T-helper 2 cell treated with Interferon-gamma antibody and Interleukin-4, amounts not matched to agents 100 ng/mL and 5 ng/mL, for 36 hours (primary cell): ENCODE measurements around the gene PCARE. TPM values are rescaled to one million over a fixed set of nuclear protein-coding genes. Genes with fewer than 3 reads are reported as not detected.

Source experiments
- total RNA-seq: library from RNA; stranded (reverse); gene quantifications from 2 replicates; pipeline ENCODE4 v1.2.3, GENCODE V29; 2022

The PCARE gene
- total RNA-seq, 1 donor from 2014 or later: not detected

Other genes with a start within 250 kb of the PCARE start
- 14.3 and 14.8 TPM in 2 replicates for gene TRMT61B, start 204.2 kb downstream of the PCARE start, total RNA-seq
- gene WDR43, start 179.9 kb downstream of the PCARE start, total RNA-seq: 79.1 and 91.0 TPM in 2 replicates
- gene TOGARAM2, start 93.2 kb downstream of the PCARE start, total RNA-seq: 5.9 and 6.3 TPM in 2 replicates
- 27.8 and 28.2 TPM in 2 replicates for gene CLIP4, start 40.9 kb upstream of the PCARE start, total RNA-seq